D721Med (cell line): ENCODE data around the gene SNAI1.

Source experiments
- DNase-seq: peaks from one replicate; pipeline ENCODE4 v3.0.0; 2011; ENCODE audit warnings: low spot score; ENCODE audit not compliant: insufficient read length
- FAIRE-seq: peaks from 2 replicates; lab custom pipeline; 2011; peaks lifted over from hg19 to GRCh38; lab: Jason Lieb, UNC
- TF ChIP-seq, protein P1 (sequence below): IDR thresholded peaks from 2 replicates; pipeline ENCODE4 v1.5.1; 2012; ENCODE audit warnings: mild to moderate bottlenecking, control low read depth; ENCODE audit not compliant: insufficient read depth; ENCODE audit errors: missing control alignments

The SNAI1 gene

DNA sequence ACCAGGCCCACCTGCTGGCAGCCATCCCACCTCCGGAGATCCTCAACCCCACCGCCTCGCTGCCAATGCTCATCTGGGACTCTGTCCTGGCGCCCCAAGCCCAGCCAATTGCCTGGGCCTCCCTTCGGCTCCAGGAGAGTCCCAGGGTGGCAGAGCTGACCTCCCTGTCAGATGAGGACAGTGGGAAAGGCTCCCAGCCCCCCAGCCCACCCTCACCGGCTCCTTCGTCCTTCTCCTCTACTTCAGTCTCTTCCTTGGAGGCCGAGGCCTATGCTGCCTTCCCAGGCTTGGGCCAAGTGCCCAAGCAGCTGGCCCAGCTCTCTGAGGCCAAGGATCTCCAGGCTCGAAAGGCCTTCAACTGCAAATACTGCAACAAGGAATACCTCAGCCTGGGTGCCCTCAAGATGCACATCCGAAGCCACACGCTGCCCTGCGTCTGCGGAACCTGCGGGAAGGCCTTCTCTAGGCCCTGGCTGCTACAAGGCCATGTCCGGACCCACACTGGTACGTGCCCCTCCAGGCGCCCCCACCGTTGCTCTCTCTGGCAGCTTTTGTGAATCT is 1.1 kb downstream of the SNAI1 start:
- DNase-seq (no peak), FAIRE-seq (no peak)
- TF ChIP-seq, protein P1, sequence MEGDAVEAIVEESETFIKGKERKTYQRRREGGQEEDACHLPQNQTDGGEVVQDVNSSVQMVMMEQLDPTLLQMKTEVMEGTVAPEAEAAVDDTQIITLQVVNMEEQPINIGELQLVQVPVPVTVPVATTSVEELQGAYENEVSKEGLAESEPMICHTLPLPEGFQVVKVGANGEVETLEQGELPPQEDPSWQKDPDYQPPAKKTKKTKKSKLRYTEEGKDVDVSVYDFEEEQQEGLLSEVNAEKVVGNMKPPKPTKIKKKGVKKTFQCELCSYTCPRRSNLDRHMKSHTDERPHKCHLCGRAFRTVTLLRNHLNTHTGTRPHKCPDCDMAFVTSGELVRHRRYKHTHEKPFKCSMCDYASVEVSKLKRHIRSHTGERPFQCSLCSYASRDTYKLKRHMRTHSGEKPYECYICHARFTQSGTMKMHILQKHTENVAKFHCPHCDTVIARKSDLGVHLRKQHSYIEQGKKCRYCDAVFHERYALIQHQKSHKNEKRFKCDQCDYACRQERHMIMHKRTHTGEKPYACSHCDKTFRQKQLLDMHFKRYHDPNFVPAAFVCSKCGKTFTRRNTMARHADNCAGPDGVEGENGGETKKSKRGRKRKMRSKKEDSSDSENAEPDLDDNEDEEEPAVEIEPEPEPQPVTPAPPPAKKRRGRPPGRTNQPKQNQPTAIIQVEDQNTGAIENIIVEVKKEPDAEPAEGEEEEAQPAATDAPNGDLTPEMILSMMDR = no peak

DNA sequence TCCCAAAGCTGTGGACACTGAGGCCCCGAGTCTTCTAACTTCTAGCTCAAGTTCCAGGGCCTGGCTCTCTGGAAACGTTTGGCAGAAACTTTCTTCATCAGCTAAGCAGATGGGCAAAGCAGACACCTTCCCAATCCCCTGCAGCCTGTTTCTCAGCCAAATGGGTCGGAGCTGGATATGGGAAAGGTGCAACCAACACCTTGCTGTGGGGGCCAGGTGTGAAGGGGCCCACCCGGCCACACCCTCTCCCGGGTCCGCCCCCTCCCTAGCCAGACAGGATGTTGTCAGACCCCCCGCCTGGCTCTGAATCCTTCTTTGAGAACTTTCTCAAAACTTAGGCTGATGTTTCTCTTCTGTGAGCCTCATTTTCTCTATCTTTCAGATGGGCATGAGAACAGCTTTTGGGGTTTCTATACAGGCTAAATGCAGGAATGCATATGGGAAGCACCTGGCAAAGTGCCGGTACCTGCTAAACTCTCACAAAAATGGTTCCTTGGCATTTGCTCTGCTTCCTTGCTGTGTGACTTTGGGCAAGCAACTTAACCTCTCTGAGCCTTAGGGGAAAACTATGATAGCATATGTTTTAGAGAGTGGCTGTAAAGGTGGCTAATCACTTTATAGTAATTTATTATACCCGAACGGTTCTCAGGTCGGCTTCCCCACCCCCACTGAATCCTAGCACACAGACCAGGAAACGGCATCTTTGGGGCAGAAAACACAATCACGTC is 1.8 kb downstream of the SNAI1 start:
- FAIRE-seq (no peak), DNase-seq (no peak)
- TF ChIP-seq, protein P1 = no peak

DNA sequence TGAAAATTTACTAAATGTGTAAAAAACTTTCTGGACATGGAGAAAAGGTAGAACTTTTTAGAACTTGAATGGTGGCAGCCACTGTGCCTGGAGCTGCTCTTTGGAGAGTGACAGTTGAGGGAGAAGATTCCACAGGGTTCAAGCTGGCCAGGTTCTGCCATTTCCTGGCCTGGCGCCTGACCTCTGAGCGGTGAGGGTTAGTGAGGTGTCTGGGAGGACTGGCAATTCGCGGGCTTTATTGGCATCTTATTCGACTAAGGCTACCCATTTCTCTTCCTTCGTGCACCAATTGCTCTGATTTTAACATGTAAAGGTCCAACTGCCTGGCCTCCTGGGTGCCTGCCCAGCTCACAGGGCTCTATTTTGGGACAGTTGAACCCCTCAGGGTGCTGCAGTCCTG is 2.4 kb downstream of the SNAI1 start:
- TF ChIP-seq, protein P1 = no peak
- DNase-seq = no peak
- FAIRE-seq = no peak

DNA sequence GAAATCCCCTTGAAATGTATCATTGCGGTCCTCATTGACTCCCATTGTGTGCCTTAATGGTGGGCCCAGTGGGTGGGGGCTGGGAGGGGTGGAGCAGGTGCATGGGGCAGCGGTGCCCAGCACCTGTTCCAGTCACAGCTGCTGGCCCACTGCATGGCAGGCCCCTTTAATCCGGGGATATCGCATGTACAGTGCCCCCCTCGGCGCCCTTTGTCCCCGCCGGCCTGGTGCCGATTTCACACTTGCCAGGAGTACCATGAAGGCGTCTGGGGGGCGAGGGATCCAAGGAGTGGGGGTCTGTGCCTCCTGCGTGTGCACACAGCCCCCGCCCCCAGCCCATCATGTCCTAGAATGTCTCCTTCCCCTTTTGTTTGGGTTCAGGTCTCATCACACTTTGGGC is 2.8 kb downstream of the SNAI1 start:
- FAIRE-seq (no peak), DNase-seq (no peak)
- TF ChIP-seq, protein P1 = no peak

DNA sequence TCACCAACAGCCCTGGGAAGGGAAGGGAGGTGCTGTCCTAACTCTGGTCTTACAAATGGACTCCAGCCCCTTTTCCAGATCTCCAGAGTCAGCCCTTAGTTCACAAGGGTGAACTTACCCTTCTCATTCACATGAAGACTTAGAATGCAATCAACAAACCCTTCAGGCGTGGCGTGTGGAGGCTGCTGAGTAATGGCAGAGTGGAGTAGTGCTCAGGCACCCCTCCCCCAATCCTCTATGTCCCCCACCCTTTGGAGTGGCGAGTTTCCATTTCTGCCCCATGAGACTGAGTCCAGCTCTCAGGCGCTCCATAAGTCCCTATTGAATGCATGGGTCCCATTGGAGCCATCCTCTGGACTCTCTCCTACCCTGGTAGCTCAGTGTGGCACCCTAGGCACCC is 3.3 kb downstream of the SNAI1 start:
- DNase-seq = no peak
- TF ChIP-seq, protein P1 = no peak
- no peak for FAIRE-seq

DNA sequence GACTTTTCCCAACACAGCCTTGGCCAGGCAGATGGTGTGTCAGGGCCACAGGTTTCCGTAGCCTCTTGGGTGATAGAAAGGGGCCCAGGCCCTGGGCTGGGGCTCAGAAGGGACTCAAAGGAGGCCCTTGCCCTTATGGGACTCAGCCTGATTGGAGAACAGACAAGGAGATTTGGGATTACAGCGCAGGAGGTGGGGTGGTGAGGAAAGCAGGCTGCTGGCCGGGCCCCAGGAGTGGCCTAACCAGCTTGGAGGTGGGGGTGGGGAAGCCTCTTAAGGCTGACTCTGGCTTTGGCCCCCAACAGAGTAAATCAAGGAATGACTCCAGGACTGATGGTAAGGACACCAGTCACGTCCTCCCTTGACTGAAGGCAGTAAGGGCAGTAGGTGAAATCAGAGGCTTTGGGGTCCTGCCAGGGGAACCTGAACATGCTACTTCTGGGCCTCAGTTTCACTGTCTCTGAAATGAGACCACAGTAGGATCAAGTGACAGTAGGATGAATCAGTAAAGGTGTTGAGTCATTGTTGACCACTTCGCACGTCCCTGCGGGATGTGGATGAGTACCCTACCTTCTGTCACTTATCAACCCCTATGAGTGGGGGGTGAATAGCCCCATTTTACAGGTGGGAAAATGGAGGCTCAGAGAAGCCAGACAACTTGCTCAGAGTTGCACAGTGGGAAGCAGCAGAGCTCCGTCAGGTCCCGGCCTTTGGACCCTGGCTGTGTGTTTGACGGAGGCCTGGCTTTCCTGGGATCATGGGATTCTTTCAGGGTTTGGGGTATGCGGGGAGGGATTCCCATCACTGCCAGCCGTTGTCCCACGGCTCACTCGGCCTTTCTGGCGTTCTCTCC is 4.5 kb downstream of the SNAI1 start:
- DNase-seq (no peak), FAIRE-seq (no peak)
- TF ChIP-seq, protein P1 = no peak
